22Rv1 (cell line): ENCODE results near the gene VMP1.

Source experiments
- CTCF ChIP-seq: fragments of 450-650 bp; IDR thresholded peaks from 2 replicates; pipeline ENCODE4 v1.5.1; 2017; ENCODE audit warnings: mild to moderate bottlenecking
- ZFX ChIP-seq: fragments of 450-650 bp; IDR thresholded peaks from 2 replicates; pipeline ENCODE4 v1.6.1; 2017; ENCODE audit warnings: antibody characterized with exemption, borderline replicate concordance

- TF ChIP-seq CTCF (no peak), ZFX (no peak)
Observed at GRCh38 chr17:59761385-59762048, 54.1 kb downstream of the VMP1 start.
